ENCODE measurements around the gene LSM4. TPM values are rescaled to one million over a fixed set of nuclear protein-coding genes. Genes with fewer than 3 reads are reported as not detected.
A peak's percentile ranks its signal among the peaks of the same experiment; 100 is the strongest.

The LSM4 gene
- total RNA-seq, 6 donors from 2014 or later: 39.8 to 147 (median 107) TPM

DNA sequence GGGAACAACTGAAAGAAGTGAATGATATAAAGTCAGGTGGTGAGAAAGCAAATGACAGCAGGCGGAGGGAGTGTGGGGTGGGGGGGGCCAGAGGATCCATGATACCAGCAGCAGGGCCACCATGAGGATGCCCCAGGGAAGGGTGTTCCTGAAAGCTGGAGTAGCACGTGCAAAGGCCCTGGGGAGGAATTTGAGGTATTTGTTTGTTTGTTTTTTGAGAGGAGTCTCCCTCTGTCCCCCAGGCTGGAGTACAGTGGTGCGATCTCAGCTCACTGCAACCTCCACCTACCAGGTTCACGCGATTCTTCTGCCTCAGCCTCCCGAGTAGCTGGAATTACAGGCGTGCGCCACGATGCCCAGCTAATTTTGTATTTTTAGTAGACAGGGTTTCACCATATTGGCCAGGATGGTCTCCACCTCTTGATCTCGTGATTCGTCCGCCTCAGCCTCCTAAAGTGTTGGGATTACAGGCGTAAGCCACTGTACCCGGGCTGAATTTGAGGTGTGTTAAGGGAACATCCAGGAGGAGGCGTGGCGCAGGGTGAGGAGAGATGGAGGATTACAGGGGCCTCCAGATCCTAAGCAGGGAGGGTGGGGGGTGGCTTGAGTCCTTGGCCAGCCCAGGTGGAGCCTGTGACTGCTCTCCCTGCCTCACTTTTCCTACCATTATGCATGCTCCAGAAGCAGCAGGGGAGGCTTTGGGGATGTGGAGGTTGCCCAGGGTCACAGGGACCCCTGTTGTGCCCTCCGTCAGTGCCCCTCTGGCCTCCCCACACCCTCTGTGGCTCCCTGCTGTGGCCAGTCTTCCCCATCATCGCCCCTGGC, 29.0 kb downstream of the LSM4 start:
- no peak for ATAC-seq (ENCODE audit: low FRiP score in 2 of 2)
- Histone ChIP-seq H3K27me3 (no peaks in the 10 kb centered on the region), H3K4me3 (peak overlapping the region in 2 of 4 donors; percentile 62 to 67), H3K4me1 (peaks cover 21 to 32% (median 28%) of the 10 kb centered on the region in 4 donors), H3K27ac (peak overlapping the region; percentile 97 to 100 (median 98)), H3K36me3 (no peaks in the 10 kb centered on the region), H3K9me3 (no peaks in the 10 kb centered on the region)
- 71% methylated on average over 18 of the region's 18 CpGs for WGBS, 2 donors
- TF ChIP-seq, protein P1, sequence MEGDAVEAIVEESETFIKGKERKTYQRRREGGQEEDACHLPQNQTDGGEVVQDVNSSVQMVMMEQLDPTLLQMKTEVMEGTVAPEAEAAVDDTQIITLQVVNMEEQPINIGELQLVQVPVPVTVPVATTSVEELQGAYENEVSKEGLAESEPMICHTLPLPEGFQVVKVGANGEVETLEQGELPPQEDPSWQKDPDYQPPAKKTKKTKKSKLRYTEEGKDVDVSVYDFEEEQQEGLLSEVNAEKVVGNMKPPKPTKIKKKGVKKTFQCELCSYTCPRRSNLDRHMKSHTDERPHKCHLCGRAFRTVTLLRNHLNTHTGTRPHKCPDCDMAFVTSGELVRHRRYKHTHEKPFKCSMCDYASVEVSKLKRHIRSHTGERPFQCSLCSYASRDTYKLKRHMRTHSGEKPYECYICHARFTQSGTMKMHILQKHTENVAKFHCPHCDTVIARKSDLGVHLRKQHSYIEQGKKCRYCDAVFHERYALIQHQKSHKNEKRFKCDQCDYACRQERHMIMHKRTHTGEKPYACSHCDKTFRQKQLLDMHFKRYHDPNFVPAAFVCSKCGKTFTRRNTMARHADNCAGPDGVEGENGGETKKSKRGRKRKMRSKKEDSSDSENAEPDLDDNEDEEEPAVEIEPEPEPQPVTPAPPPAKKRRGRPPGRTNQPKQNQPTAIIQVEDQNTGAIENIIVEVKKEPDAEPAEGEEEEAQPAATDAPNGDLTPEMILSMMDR (IDR thresholded peaks at IDR 0.05): no peak
- TF ChIP-seq POLR2AphosphoS5 (IDR thresholded peaks at IDR 0.05) (no peak), EP300 (IDR thresholded peaks at IDR 0.05) (no peak), POLR2A (IDR thresholded peaks at IDR 0.05) (no peak)
- DNase-seq: no peak

DNA sequence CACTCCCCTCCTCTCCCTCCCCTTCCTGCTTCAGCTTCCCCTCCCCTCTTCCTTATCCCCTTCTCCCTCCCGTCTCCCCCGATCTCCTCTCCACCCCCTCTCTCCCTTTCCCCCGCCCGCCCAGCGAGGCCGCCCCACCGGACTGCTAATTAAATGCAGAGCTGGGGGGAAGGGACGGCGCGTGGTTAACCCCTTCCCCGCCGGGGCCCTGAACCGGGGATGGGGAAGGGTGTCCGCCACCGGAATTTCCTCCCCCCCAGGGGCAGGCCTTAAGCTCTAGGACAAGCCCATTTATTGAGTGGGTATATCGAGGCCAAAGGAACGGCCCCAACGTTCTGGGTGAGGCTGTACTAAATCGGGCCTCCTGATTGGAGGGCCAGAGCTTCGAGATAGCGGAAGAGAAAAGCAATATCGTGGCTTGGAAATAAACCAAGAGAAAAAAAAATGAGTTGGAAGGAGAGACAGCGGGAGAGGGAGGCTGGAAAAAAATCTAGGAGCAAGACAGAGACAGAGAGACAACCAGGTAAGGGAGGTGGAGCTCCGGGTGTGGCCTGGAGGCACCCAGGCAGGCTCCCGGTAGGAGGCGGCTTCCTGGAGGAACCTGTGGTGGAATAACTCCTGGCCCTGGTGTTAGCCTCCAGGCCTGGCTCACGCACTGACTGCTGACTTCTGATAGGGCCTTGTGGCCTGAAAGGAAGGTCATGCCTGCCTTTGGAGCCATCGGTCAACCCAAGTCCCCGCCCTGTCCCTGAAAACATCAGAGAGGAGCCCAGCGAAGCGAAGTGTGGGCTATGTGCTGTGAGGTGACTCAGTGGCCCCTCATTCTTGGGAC, 29.9 kb downstream of the LSM4 start:
- 12 to 13% methylated on average over 19 to 25 of the region's 31 CpGs for WGBS, 2 donors
- TF ChIP-seq POLR2AphosphoS5 (IDR thresholded peaks at IDR 0.05): peak in 1 of 2 donors; percentile 27
- TF ChIP-seq, protein P1 (IDR thresholded peaks at IDR 0.05): peak in 1 of 6 experiments; percentile 8
- TF ChIP-seq POLR2A (IDR thresholded peaks at IDR 0.05): peak in 1 of 4 donors; percentile 61
- TF ChIP-seq EP300 (IDR thresholded peaks at IDR 0.05): no peak
- peak overlapping the region; percentile 55 to 81 (median 64) for H3K4me3 ChIP-seq
- peaks cover 21 to 36% (median 33%) of the 10 kb centered on the region in 4 donors for H3K4me1 ChIP-seq
- DNase-seq (peak; percentile 76 to 94), ATAC-seq (ENCODE audit: low FRiP score in 2 of 2) (peak; percentile 35 to 78)
- no peaks in the 10 kb centered on the region for H3K27me3 ChIP-seq
- no peaks in the 10 kb centered on the region for H3K9me3 ChIP-seq
- no peaks in the 10 kb centered on the region for H3K36me3 ChIP-seq
- H3K27ac ChIP-seq: peak overlapping the region; percentile 97 to 100 (median 98)

DNA sequence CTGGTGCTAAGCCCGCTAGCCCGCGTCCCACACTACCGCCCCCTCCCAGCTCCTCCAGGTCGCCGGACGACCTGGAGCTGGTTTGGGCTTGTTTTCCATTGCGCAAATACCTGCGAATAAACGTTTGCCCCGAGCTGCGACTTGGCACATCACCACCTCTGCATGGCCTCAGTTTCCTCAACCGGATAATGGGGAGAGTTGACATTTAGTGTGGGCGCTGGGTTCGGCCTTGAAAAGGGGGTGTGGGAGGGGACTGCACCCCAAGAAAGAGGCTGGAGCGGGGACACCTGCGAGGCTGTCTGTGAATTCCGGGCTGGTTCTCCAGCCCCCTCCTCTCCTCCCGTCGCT, 30.4 kb downstream of the LSM4 start:
- Histone ChIP-seq H3K27me3 (no peaks in the 10 kb centered on the region), H3K27ac (peak overlapping the region; percentile 97 to 100 (median 98)), H3K4me3 (peak overlapping the region; percentile 55 to 81 (median 64)), H3K36me3 (no peaks in the 10 kb centered on the region), H3K9me3 (no peaks in the 10 kb centered on the region), H3K4me1 (peaks cover 21 to 38% (median 35%) of the 10 kb centered on the region in 4 donors)
- peak in 1 of 4 donors; percentile 6 for TF ChIP-seq POLR2A (IDR thresholded peaks at IDR 0.05)
- TF ChIP-seq, protein P1 (IDR thresholded peaks at IDR 0.05): peak in 1 of 6 experiments; percentile 17
- TF ChIP-seq POLR2AphosphoS5 (IDR thresholded peaks at IDR 0.05): no peak
- ATAC-seq (ENCODE audit: low FRiP score in 2 of 2) (no peak), DNase-seq (peak in 1 of 2 donors; percentile 39)
- 0 to 1% methylated on average over 14 to 20 of the region's 20 CpGs for WGBS, 2 donors

DNA sequence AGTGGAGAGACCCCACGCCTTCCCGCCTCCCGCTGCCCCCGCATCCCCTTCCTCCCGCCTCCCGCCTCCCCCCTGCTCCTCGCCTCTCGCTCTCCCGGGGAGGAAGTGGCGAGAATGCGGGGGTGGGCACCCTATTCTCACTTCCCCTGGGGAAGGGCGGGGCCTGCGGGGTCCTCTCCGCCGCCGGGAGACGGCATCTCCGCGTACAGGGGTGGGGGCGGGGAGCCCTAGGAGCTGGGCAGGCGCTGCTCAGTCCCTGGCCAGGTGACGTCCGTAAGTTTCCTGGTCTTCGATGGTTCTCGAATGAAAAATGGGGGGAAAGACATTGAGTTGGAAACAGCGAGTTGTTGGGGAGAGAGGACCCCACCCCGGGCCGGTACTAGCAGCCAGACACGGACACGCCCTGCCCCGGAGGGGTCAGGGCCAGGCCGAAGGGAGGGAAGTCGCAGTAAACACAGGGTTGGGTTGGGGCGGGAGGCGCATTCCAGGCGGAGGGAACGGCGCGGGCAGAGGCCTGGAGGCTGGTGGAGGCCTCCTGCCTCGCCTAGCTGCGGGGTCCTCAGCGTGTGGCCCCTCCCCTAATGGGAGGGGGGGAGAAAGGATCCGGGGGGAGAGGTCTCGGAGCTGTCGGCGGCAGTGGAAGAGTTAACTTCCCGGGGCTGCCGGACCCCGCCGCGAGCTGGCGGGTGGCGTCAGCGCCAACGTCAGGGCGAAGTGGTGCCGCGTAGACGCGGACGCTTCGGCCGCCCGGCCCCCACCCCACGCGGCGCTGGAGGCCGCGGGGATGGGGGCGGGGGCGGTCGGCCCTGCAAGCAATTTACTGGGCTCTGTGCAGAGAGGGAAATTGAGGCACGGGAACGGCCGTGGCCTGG, 31.1 kb downstream of the LSM4 start:
- Histone ChIP-seq H3K9me3 (no peaks in the 10 kb centered on the region), H3K27me3 (no peaks in the 10 kb centered on the region), H3K36me3 (no peaks in the 10 kb centered on the region), H3K4me1 (peaks cover 21 to 38% (median 35%) of the 10 kb centered on the region in 4 donors), H3K4me3 (peak overlapping the region; percentile 55 to 81 (median 64)), H3K27ac (peak overlapping the region; percentile 97 to 100 (median 98))
- WGBS, 2 donors: 0% methylated on average over 25 to 27 of the region's 75 CpGs
- ATAC-seq (ENCODE audit: low FRiP score in 2 of 2) (peak; percentile 90), DNase-seq (peak; percentile 94 to 95)
- TF ChIP-seq POLR2AphosphoS5 (IDR thresholded peaks at IDR 0.05) (peak; percentile 86 to 91), EP300 (IDR thresholded peaks at IDR 0.05) (peak in 2 of 4 donors; percentile 1 to 70), POLR2A (IDR thresholded peaks at IDR 0.05) (peak; percentile 3 to 87 (median 72))
- TF ChIP-seq, protein P1 (IDR thresholded peaks at IDR 0.05): peak in 1 of 6 experiments; percentile 25
